Measurements from ENCODE around the gene EDEM2. TPM values are rescaled to one million over a fixed set of nuclear protein-coding genes. Genes with fewer than 3 reads are reported as not detected.

Gene EDEM2
- total RNA-seq, 4 donors from 2014 or later = 23.0 to 55.9 (median 30.4) TPM

Small RNA genes within 50 kb of the gene (small RNA-seq; reads per million reads assigned to genes)
- gene RF00275 (0 reads per million in 4 donors), gene RNA5SP483 (0 reads per million in 4 donors)

Other genes starting within 250 kb of the EDEM2 start
- 100 to 1,000 TPM; 125 to 364 (median 129) TPM for gene GSS, start 191.5 kb downstream of the EDEM2 start, total RNA-seq
- under 1 TPM; 0.20 to 0.75 (median 0.52) TPM for gene MYH7B, start 191.5 kb downstream of the EDEM2 start, total RNA-seq
- 10 to 100 TPM; 57.3 to 85.3 (median 70.1) TPM for gene TRPC4AP, start 54.5 kb downstream of the EDEM2 start, total RNA-seq
- 1 to 10 TPM; 2.4 to 8.6 (median 7.3) TPM for gene PROCR, start 24.7 kb upstream of the EDEM2 start, total RNA-seq
- 1 to 10 TPM in 1 of 4 donors, under 1 TPM in 3; 0.32 to 4.5 (median 0.61) TPM for gene MMP24, start 79.4 kb upstream of the EDEM2 start, total RNA-seq
- 10 to 100 TPM; 32.4 to 81.1 (median 47.9) TPM for gene MMP24OS, start 130.8 kb upstream of the EDEM2 start, total RNA-seq
- gene EIF6, start 137.4 kb upstream of the EDEM2 start, total RNA-seq = 100 to 1,000 TPM in 2 of 4 donors, 10 to 100 TPM in 2; 54.9 to 168 (median 100) TPM
- under 1 TPM in 1 of 4 donors, not detected in 3; 0.14 TPM for gene FAM83C, start 145.1 kb upstream of the EDEM2 start, total RNA-seq